SIG-M5 (cell line): ENCODE data around the gene CENPK.
"Not testable (repeated sequence)": the region's sequence is repeated elsewhere in the genome, so short reads cannot be mapped to it uniquely, and the experiment has no call there.

Source experiments
- DNase-seq: peaks from one replicate; lab custom pipeline; 2025; lab: John Stamatoyannopoulos, UW

CENPK gene, protein sequence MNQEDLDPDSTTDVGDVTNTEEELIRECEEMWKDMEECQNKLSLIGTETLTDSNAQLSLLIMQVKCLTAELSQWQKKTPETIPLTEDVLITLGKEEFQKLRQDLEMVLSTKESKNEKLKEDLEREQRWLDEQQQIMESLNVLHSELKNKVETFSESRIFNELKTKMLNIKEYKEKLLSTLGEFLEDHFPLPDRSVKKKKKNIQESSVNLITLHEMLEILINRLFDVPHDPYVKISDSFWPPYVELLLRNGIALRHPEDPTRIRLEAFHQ

DNA sequence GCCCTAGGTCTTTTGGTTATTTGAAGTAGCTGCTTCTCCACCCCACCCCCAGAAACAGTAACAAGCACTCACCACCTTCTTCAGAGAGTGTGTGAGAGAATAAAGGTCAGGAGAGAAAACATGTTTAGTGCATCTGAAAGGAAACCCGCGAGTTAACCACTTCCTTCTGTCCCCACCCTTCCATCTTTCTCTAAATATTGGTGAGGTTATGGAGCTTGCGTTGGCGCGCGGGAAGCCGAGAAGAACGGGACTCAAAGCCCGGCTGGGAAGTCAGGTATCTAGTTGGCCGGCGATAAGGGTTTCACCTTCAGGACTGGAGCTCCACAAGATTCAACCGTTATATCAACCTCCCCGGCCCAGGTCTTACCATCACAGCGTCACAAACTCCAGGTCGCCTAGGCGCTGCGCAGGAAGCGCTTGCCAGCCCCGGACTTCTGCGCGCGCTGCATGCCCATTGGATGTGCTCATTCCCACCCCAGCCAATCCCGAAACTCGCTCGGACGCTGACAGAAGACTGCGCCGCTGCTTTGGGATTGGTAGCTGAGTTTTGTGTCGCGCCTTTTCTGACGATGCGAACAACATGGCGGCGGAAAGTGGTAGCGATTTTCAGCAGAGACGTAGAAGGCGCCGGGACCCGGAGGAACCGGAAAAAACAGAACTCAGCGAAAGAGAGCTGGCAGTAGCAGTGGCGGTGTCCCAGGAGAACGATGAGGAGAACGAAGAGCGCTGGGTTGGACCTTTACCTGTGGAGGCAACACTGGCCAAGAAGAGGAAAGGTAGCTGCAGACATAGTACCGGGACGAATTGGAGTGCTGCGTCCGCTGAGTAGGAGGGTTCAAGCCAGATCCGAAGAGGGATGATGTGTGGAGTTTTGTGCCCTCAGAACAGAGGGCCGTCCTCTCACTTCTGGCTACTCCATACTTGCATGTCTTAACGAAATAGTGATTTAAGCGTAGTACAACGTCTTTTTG lies at the start of gene CENPK, which contains the start of gene PPWD1:
Gene CENPK, minus strand, starts transcription at position 438 of the 971 bp plus-strand sequence. CDS start 8,261 bp downstream, outside the sequence.
Gene PPWD1, plus strand, starts transcription at position 566 of the 971 bp plus-strand sequence. Its CDS starts 15 bp downstream, at position 581.
- DNase-seq: peak; percentile 90

DNA sequence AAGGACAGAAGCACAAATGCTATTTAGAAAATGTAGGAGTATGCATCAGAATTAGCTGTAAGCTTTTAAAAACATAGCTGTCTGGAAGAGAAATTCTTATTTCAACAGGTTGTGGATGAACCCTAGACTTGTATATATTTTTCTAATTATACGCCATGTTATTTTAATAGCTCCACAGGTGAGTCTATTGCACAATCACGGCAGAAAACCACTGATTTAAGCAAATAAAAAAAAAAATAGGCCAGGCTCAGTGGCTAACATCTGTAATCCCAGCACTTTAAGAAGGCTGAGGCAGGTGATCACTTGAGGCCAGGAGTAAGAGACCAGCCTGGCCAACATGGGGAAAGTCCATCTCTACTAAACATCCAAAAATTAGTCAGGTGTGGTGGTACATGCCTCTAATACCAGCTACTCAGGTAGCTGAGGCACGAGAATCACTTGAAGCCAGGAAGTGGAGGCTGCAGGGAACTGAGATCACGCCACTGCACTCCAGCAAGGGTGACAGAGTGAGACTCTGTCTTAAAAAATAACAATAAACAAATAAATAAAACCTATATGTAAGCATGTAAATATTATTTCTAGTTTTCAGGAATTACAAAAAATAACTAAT lies 49.4 kb upstream of the CENPK start:
- no peak for DNase-seq

DNA sequence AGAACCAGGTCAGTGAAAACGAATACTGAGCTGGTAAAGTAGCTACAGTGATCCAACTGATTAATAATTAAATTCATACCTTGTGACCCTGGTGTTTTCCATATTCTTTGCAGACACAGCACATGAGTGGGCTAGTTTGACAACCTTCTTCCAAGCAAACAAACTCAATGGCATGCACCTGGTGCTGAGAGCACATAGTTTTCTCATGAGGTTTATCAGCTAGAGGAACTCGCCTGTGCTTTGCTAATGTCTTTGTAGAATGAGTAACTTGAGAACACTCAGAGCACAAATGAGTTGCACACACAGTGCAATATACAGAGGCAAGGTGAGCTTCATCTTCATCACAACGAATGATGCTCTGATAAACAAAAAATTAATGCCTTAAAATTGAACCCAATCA lies 48.6 kb upstream of the CENPK start:
- DNase-seq: no peak

DNA sequence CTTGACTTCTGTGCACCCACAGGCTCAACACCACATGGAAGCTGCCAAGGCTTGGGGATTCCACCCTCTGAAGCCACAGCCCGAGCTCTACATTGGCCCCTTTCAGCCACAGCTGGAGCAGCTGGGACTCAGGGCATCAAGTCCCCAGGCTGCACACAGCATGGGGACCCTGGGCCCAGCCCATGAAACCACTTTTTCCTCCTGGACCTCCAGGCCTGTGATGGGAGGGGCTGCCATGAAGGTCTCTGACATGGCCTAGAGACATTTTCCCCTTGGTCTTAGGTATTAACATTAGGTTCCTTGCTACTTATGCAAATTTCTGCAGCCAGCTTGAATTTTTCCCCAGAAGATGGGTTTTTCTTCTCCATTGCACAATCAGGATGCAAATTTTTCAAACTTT lies 38.8 kb upstream of the CENPK start:
- not testable (repeated sequence) for DNase-seq

DNA sequence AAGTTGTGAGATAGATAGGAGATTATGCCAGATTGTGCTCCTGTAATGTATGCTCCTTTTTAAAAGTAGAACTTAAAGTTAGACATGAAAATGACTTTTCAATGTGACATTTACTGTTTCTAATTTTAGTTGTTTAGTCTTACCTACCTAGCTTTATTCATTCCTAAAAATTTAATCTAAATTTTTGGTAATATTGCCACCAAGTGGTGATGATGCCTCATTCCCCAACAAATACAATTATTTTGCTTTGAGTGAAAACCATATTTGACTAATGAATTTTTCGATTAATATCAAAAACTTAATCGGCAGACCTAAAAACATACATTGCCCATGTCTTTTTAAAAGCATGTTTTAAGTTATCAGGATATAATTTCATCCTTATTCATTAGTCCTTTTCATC lies 25.7 kb upstream of the CENPK start:
- no peak for DNase-seq

DNA sequence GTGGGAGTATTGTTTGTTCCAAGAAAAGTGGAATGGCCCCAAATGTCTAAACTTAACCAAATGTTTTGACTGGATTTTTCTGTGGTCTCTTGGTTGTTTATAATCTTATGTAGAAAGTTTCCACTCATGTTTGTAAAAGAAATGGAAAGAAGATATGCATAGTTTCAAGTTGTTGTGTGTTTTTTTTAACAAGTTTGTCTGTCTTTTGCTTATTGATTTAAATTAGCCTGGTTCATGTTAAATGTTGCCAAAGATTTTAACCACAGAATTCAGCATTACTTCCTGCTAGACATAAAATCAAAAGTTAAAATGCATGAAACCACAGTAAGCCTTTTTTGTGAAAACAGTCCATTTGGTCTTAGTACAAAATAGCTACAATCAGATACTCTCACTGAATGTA lies 14.2 kb upstream of the CENPK start:
- DNase-seq: no peak

DNA sequence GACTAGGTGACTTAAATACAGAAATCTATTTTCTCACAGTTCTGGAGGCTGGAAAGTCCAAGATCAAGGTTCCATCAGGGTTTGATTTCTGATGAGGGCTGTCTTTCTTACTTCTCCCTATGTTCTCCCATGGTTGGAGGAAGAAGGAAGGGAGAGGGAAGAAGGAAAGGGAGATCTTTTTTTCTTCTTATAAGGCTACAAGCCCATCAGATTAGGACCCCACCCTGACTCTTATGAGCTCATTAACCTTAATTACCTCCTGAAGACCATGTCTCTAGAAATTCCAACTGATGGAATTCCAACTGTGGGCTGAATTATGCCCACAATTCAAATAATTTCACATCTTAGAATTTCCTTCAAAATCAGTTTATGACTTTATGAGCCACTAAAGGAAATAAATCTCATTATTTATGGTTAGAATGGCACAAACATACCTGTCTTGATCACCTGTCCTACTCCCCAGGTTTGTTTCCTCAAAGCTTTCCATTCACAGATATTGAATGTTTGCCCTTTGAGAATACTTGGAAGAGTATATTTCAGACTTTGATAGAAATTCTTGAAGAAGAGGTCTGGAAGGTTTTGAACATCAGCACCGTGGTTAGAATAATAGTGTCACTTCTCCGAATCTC lies 7.7 kb upstream of the CENPK start:
- DNase-seq: no peak

DNA sequence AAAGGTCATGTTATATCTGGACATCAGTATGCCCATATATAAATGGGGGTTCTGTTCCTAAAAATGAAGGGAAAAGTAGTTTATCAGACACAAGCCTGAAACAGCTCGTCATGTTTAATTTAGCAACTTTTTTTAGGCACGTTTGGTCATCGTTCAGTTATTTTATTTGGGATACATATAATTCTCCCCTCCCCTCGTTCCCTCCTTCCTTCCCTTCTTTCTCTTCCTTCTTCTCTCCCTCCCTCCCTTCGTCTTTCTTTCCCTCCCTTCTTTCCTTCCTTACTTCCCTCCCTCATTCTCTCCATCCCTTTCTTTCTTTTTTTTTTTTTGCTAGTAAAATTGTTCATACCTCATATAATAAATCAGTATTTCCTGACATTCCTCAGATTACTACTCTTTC lies 3.5 kb upstream of the CENPK start:
- DNase-seq: no peak

DNA sequence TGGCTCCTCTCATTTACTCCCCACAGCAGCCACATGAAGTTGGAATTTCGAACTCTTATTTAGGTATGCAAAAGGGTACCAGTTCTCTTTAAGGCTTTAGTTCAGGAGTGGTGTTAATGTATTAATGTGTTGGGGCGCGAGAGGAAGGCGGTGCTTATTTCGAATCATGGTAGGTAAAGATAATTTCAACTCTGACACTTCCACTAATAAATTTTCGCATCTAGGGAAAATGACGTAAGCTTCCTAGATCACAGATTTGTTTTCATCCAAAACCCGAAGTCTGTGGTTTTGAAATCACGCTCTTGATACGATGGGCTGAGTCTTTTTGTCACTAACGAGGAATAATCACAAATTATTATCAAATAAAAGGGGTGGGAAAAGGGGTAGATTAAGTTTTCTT lies 809 bp upstream of the CENPK start:
- DNase-seq: no peak

DNA sequence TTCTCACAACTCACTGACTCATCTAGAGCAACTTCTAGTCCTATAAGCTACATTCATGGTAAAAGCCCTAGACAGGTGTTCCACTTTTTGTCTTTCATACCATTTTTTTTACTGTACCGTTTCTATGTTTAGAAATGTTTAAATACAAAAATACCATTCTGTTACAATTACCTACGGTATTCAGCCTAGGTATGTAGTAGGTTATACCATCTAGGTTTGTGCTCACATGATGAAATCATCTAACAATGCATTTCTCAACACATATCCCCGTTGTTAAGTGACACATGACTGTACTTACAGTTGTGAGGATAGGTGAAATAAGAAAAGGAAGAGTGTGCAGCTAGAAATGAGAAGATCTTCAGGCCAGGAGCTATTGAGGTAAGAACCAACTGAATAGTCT lies 6.2 kb downstream of the CENPK start:
- DNase-seq: no peak

DNA sequence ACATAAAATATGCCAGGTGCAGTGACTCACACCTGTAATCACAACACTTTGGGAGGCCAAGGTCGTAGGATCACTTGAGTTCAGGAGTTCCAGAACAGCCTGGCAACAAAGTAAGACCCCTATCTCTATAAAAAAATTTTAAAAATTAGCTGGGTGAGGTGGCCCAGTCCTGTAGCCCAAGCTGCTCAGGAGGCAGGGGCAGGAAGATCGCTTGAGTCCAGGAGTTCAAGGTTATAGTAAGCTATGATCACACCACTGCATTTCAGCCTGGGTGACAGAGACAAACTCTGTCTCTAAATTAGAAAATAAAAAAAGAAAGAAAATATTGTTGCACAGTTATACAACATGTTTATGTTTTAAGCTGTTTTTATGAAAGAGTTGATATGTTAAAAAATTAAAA lies 6.8 kb downstream of the CENPK start:
- no peak for DNase-seq

DNA sequence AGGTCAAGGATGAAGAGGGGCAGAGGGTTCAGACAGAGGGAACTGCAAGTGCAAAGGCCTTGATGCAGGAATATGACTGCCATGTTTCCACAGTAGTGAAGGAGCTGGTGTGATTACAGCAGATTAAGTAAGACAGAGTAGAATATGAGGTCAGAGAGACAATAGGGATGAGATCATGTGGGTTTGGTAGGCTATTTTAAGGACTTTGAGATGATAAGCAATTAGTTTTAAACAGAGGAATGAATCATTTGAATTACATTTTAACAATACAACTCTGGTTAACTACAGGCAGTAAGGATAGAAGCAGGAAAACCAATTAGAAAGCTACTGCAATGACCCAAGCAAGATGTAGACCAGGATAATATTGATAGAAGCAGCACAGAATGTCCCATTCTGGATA lies 7.7 kb downstream of the CENPK start:
- DNase-seq: no peak

DNA sequence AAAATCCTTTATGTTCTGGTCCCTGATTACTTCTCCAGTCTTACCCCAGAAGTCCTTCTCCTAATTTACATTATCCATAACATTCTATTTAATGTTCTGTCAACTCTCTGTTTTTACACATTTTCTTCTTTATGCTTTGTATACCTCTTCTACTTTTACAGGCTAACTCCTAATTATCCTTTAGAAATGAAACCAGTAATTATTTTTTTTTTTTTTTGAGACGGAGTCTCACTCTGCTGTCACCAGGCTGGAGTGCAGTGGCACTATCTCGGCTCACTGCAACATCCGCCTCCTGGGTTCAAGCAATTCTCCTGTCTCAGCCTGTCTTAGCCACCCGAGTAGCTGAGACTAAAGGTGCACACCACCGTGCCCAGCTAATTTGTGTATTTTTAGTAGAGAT lies 9.0 kb downstream of the CENPK start:
- no peak for DNase-seq

DNA sequence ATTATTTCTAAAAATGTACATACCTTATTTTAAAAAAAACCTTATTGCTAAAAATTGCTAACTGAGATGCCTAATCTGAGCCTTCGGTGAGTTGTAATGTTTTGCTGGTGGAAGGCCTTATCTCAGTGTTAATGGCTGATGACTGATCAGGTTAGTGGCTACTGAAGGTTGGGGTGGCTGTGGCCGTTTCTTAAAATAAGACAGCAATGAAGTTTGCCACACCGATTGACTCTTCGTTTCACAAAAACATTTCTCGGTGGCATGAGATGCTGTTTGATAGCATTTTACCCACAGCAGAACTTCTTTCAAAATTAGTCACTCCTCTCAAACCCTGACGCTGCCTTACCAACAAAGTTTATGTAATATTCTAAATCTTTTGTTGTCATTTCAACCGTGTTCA lies 14.7 kb downstream of the CENPK start:
- no peak for DNase-seq

DNA sequence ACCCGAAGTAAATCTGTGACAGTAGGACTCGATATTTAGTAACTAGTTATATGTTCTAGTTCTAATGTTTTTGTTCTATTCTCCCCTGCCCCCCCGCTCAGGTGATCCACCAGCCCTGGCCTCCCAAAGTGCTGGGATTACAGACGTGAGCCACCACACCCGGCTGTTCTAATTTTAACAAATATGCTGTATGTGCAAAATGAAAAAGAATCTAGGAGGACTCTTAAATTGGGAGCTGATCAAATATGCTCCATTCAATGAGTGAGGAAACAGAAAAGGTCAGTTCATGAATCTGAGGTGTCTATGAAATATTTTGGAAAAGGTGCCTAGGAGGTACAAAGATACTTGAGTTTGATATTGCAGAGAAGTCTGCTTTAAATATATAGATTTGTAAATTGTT lies 16.8 kb downstream of the CENPK start:
- DNase-seq: no peak

DNA sequence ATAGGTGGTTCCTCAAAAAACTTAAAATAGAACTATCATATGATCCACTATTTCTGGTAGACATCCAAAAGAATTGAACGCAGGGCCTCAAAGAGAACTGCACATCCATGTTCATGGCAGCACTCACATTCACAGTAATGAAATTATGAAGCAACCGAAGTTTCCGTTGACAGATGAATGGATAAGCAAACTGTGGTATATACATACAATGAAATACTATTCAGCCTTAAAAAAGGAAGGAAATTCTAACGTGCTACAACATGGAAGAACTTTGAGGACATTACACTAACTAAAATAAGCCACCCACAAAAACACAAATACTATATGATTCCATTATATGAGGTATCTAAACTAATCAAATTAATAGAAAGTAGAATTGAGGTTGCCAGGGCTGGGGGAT lies 18.5 kb downstream of the CENPK start:
- DNase-seq: no peak

DNA sequence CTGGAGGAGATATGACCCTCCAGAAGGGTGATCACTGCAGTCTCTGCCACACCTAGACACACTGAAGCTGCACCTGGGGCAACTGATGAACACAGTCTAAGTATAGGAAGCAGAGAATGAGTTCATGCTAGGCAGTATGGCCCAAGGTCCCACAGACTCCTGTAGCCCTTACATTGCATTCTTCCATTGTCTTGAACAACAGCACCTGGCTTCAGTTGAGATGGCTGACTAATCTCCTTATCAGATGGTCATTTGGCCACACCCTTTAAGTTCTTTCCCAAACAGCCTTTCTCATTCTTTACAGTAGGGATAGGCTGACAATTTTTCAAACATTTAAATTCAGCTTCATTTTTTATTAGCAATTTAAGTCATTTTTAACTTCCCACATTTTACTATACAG lies 23.1 kb downstream of the CENPK start:
- no peak for DNase-seq

DNA sequence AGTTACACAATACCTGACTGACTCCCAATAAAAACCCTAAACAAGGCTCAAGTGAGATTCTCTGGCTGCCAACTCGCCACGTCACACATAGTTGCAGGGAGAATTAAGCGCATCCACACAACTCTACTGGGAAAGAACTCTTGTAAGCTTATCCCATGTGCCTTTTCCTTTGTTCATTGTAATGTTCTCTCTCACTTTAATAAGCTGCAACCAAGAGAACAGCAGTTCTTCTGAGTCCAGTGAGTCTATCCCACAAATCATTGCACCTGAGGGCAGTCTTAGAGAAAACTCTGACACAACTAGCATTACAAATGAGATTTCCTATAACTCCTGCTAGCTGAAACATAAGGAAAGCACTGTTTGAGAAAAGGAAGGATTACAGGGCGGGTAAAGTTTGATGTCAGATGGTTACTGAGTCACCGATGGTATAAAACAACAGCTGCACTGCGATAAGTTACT lies 27.4 kb downstream of the CENPK start:
- DNase-seq: no peak

DNA sequence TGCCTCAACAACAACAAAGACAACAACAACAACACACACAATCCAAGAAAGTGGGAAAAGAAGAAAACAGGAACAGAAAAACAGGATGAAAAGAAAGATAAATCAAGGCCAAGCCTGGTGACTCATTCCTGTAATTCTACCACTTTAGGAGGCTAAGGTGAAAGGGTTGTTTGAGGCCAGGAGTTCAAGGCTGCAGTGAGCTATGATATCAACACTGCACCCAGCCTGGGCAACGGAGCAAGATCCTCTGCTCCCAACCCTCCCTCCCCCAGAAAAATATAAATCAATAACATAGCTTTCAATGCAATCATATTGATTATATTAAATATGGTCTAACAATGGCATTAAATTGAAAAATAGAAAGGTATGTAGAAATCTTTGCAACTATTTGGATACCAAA lies 32.1 kb downstream of the CENPK start:
- DNase-seq: no peak

DNA sequence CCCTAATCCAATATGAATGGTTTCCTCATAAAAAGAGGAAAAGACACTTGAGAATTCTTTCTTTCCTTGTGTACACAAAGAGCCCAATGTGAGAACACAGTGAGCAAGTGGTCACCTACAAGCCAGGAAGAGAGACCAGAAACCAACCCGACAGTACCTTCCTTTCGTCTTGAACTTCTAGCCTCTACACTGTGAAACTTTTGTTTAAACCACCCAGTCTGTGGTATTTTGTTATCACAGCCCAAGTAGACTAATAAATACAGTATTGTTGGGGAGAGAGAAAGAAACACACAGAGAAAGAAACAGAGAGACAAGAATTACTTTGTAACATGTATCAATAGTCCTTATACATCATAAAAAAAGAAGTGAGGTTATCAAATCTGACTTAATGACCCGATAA lies 37.2 kb downstream of the CENPK start:
- no peak for DNase-seq

DNA sequence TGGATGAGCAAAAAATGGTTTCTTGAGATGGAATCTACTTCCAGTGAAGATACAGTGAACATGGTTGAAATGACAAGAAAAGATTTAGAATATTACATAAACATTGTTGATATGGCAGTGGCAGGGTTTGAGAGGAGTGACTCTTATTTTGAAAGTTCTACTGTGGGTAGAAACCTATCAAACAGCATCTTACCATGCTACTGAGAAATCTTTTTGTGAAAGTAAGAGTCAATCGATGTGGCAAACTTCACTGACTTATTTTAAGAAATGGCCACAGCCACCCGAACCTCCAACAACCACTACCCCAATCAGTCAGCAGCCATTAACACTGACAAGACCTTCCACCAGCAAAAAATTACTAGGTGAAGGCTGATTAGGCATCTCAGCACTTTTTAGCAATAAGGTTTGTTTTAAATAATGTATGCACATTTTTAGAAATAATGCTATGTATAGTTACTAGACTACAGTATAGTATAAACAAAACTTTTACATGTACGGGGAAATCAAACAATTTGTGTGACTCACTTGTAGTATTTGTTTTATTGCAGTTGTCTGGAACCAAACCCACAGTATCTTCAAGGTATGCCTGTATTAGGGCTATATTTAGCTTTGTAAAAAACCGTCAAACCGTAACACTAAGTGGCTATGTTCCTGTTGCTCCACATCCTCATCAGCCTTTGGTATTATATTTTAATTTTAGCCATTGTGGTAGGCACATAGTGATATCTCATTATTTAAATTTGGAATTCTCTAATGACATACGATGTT lies 50.6 kb downstream of the CENPK start:
- no peak for DNase-seq
